Neutrophil (primary cell): Measurements from ENCODE around the gene MGMT.

Source experiments
- H3K27ac ChIP-seq: fragments of 200-600 bp; sonication (generic); 2 replicates; pipeline ENCODE4 v1.5.1; 2016; ENCODE audit warnings: mild to moderate bottlenecking, moderate library complexity
- H3K27me3 ChIP-seq: fragments of 200-600 bp; sonication (generic); 2 replicates; pipeline ENCODE4 v1.6.0; 2016; ENCODE audit warnings: mild to moderate bottlenecking
- H3K36me3 ChIP-seq: fragments of 200-600 bp; sonication (generic); 2 replicates; pipeline ENCODE4 v1.5.1; 2017
- H3K4me1 ChIP-seq, 2 experiments: fragments of 200-600 bp in 1 of 2; sonication (generic) in 1 of 2; 1 replicate in 1 of 2; 2 replicates in 1 of 2; pipeline versions ENCODE4 v1.5.1 to v1.6.1; 2013 to 2016; ENCODE audit warnings: low read depth in 1 of 2, low read length in 1 of 2, mild to moderate bottlenecking in 1 of 2, moderate library complexity in 1 of 2; ENCODE audit not compliant: control insufficient read depth in 1 of 2, insufficient read depth in 1 of 2
- H3K4me3 ChIP-seq, 2 experiments: fragments of 200-600 bp in 1 of 2; sonication (generic) in 1 of 2; 1 replicate in 1 of 2; 2 replicates in 1 of 2; pipeline ENCODE4 v1.5.1; 2013 to 2016; ENCODE audit warnings: low read depth in 1 of 2, low read length in 1 of 2, mild to moderate bottlenecking in 1 of 2, moderate library complexity in 1 of 2
- H3K9me3 ChIP-seq: fragments of 200-600 bp; sonication (generic); 2 replicates; pipeline ENCODE4 v1.5.1; 2016
- TF ChIP-seq, protein P1 (sequence below): fragments of 200-600 bp; sonication (generic); IDR thresholded peaks from 2 replicates; pipeline ENCODE4 v1.5.1; 2016; ENCODE audit warnings: antibody characterized with exemption

Gene MGMT

GRCh38 chr10:129785536-129785981, 318.5 kb downstream of the MGMT start:
- Histone ChIP-seq H3K4me3 (no peak overlapping the region), H3K27me3 (no peaks in the 10 kb centered on the region), H3K36me3 (no peaks in the 10 kb centered on the region), H3K4me1 (peaks cover 6 to 13% of the 10 kb centered on the region in 2 experiments), H3K27ac (no peak overlapping the region), H3K9me3 (no peaks in the 10 kb centered on the region)
- TF ChIP-seq, protein P1, sequence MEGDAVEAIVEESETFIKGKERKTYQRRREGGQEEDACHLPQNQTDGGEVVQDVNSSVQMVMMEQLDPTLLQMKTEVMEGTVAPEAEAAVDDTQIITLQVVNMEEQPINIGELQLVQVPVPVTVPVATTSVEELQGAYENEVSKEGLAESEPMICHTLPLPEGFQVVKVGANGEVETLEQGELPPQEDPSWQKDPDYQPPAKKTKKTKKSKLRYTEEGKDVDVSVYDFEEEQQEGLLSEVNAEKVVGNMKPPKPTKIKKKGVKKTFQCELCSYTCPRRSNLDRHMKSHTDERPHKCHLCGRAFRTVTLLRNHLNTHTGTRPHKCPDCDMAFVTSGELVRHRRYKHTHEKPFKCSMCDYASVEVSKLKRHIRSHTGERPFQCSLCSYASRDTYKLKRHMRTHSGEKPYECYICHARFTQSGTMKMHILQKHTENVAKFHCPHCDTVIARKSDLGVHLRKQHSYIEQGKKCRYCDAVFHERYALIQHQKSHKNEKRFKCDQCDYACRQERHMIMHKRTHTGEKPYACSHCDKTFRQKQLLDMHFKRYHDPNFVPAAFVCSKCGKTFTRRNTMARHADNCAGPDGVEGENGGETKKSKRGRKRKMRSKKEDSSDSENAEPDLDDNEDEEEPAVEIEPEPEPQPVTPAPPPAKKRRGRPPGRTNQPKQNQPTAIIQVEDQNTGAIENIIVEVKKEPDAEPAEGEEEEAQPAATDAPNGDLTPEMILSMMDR, result no peak

- Histone ChIP-seq H3K27me3 (no peaks in the 10 kb centered on the region), H3K4me1 (peaks cover 6 to 13% of the 10 kb centered on the region in 2 experiments), H3K9me3 (no peaks in the 10 kb centered on the region), H3K36me3 (no peaks in the 10 kb centered on the region), H3K4me3 (no peak overlapping the region), H3K27ac (no peak overlapping the region)
- TF ChIP-seq, protein P1, result no peak
Observed at GRCh38 chr10:129786216-129786615, 319.2 kb downstream of the MGMT start.

GRCh38 chr10:129787557-129787956, 320.5 kb downstream of the MGMT start:
- H3K9me3 ChIP-seq, result no peaks in the 10 kb centered on the region
- TF ChIP-seq, protein P1, result no peak

DNA sequence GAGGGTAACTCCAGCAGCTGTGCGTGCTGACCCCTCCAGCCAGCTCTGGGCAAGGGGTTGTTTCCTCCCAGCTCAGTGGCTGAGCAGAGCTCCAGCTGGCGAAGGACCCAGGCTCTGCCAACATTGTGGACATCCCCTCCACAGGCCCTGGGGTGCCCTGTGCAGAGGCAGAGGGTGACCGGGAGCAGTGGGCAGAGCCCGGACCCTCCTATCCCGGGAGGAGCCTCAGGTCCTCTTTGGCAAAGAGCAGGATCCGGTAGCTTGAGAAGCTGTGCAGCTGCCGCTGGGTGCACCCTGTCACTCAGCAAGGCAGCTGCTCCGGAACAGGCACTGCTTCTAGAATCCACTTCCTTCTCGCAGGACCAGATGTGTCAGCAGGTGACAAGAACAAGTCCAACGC, 321.2 kb downstream of the MGMT start:
- Histone ChIP-seq H3K27ac (no peak overlapping the region), H3K9me3 (no peaks in the 10 kb centered on the region), H3K4me3 (no peak overlapping the region), H3K36me3 (no peaks in the 10 kb centered on the region), H3K4me1 (peaks cover 6 to 13% of the 10 kb centered on the region in 2 experiments), H3K27me3 (no peaks in the 10 kb centered on the region)
- TF ChIP-seq, protein P1, result no peak

More at GRCh38 chr10:129787557-129787956, 320.5 kb downstream of the MGMT start:
- no peak overlapping the region for H3K27ac ChIP-seq
- H3K4me1 ChIP-seq, result peaks cover 6 to 13% of the 10 kb centered on the region in 2 experiments
- H3K36me3 ChIP-seq, result no peaks in the 10 kb centered on the region
- no peak overlapping the region for H3K4me3 ChIP-seq
- no peaks in the 10 kb centered on the region for H3K27me3 ChIP-seq

DNA sequence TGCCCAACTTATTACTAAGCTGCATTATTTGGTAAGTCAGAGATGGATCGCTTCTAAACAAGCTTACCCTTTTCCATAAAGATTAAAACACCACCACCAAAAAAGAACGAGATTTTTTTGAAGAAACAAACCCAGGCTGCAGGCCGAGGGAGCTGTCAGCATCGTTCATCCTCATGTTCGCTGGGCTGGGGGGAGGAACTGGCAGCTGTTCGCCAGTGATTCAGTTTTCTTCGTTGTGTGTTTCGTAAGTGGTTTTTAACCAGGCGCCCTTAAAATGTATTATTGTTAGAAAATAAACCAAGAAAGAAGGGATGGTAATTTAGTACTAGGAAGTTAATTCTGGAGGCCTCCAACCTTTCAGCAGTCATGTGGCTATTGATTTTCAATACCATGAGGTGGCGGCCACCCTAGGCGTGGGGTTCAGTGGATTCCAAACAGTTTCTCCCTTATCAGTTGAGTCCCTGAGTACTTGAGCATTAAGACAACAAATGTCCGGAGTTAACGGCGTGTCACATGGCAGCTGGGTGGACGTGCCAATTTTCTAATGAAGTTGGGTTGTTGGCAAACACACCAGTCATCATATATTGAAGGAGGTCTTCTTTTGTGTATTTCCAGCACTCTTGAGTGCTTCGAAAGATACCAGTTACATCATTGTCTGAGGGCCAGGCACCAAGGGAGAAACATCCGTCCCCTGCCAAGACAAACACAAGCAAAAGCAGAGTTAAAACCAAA, 323.8 kb downstream of the MGMT start:
- no peaks in the 10 kb centered on the region for H3K27me3 ChIP-seq
- no peaks in the 10 kb centered on the region for H3K36me3 ChIP-seq
- no peak overlapping the region for H3K27ac ChIP-seq
- H3K4me1 ChIP-seq, result no peaks in the 10 kb centered on the region
- TF ChIP-seq, protein P1, result no peak
- no peak overlapping the region for H3K4me3 ChIP-seq
- no peaks in the 10 kb centered on the region for H3K9me3 ChIP-seq
